HCT116 (cell line): ENCODE measurements around the gene PLEKHM3. TPM values are rescaled to one million over a fixed set of nuclear protein-coding genes. Genes with fewer than 3 reads are reported as not detected.

Experiments
- ATAC-seq: fragments of 200-7000 bp; cut with Tn5 transposase; 2 replicates; pipeline ENCODE4 v1.9.1; 2020; ENCODE audit warnings: mild to moderate bottlenecking, moderate library complexity
- BruUV-seq: library from RNA; stranded (reverse); fragments of 400-500 nt; replicated peaks from 2 replicates; lab custom pipeline; 2021; lab: Mats Ljungman, UMichigan
- CTCF ChIA-PET: fragments of 300-600 bp; sonication (Branson Sonifier 250); formaldehyde crosslinking; loops from one replicate; lab custom pipeline; 2021; ENCODE audit warnings: antibody characterized with exemption; lab: Charles Lee
- POLR2A ChIA-PET: fragments of 300-600, 350-600 bp; sonication (Branson Sonifier 250); formaldehyde crosslinking; loops from one replicate; lab custom pipeline; 2021; ENCODE audit warnings: antibody characterized with exemption; lab: Charles Lee
- RAD21 ChIA-PET, 2 experiments: fragments of 300-600 bp; sonication (Branson Sonifier 250); formaldehyde crosslinking; loops; one replicate each; lab custom pipeline; 2023; ENCODE audit warnings: low total read pairs in 2 of 2; ENCODE audit not compliant: uncharacterized antibody in 2 of 2, unreplicated experiment in 2 of 2, low non-redundant PET in 1 of 2; lab: Charles Lee
- DNase-seq: peaks from one replicate; pipeline ENCODE4 v3.0.0-alpha.2; 2010; ENCODE audit warnings: low read depth, low spot score
- H2AFZ ChIP-seq: fragments of 200-600 bp; shearing (Covaris generic), sonication (generic); 2 replicates; pipeline ENCODE4 v1.6.1; 2017; ENCODE audit warnings: low read depth, mixed run types, mixed read lengths, antibody characterized with exemption, low read length; ENCODE audit not compliant: poor library complexity, severe bottlenecking
- H3K27ac ChIP-seq: 2 replicates; pipeline ENCODE4 v1.5.1; 2012; ENCODE audit warnings: low read depth, low read length
- H3K27me3 ChIP-seq: fragments of 200-600 bp; sonication (generic); 2 replicates; pipeline ENCODE4 v1.6.1; 2016; ENCODE audit warnings: mixed run types, low read length, mixed read lengths; ENCODE audit not compliant: insufficient read depth
- H3K36me3 ChIP-seq, 2 experiments: fragments of 200-500 bp in 1 of 2; fragments of 200-600 bp in 1 of 2; sonication (Bioruptor generic) in 1 of 2; sonication (generic) in 1 of 2; 2 replicates each; pipeline versions ENCODE4 v1.5.1 to v1.6.1; 2014 to 2016; ENCODE audit warnings: low read length in 2 of 2, inconsistent platforms in 1 of 2, mixed read lengths in 1 of 2, mixed run types in 1 of 2; ENCODE audit not compliant: insufficient read depth in 2 of 2, control insufficient read depth in 1 of 2
- H3K4me1 ChIP-seq, 2 experiments: fragments of 200-600 bp in 1 of 2; sonication (generic) in 1 of 2; 2 replicates each; pipeline versions ENCODE4 v1.5.1 to v1.6.1; 2012 to 2017; ENCODE audit warnings: low read length in 2 of 2, inconsistent platforms in 1 of 2, mild to moderate bottlenecking in 1 of 2, mixed read lengths in 1 of 2, mixed run types in 1 of 2, moderate library complexity in 1 of 2; ENCODE audit not compliant: insufficient read depth in 2 of 2, control insufficient read depth in 1 of 2
- H3K4me2 ChIP-seq: fragments of 200-600 bp; sonication (generic); 2 replicates; pipeline ENCODE4 v1.6.1; 2017; ENCODE audit warnings: mixed run types, low read length, mixed read lengths
- H3K4me3 ChIP-seq, 2 experiments: fragments of 200-600 bp in 1 of 2; sonication (generic) in 1 of 2; replicated peaks in 1 of 2; 2 replicates each; pipeline ENCODE4 v1.5.1; 2011 to 2016; ENCODE audit warnings: low read length in 2 of 2, control low read depth in 1 of 2, low read depth in 1 of 2, mild to moderate bottlenecking in 1 of 2, mixed read lengths in 1 of 2, mixed run types in 1 of 2
- H3K79me2 ChIP-seq: fragments of 200-600 bp; sonication (generic); 2 replicates; pipeline ENCODE4 v1.6.1; 2017; ENCODE audit warnings: mild to moderate bottlenecking, mixed run types, low read length, moderate library complexity, mixed read lengths; ENCODE audit not compliant: insufficient read depth
- H3K9ac ChIP-seq: fragments of 200-600 bp; sonication (generic); 2 replicates; pipeline ENCODE4 v1.6.1; 2016; ENCODE audit warnings: low read length, mixed read lengths
- H3K9me2 ChIP-seq: fragments of 200-600 bp; sonication (generic), shearing (Covaris generic); 2 replicates; pipeline ENCODE4 v1.6.1; 2017; ENCODE audit warnings: mixed run types, mild to moderate bottlenecking, moderate library complexity; ENCODE audit not compliant: insufficient read depth
- H3K9me3 ChIP-seq, 2 experiments: fragments of 200-500 bp in 1 of 2; fragments of 200-600 bp in 1 of 2; sonication (Bioruptor generic) in 1 of 2; sonication (generic) in 1 of 2; 2 replicates each; pipeline ENCODE4 v1.6.1; 2014 to 2017; ENCODE audit warnings: low read length in 2 of 2, mixed read lengths in 2 of 2, inconsistent platforms in 1 of 2, low read depth in 1 of 2, mild to moderate bottlenecking in 1 of 2, mixed run types in 1 of 2, moderate library complexity in 1 of 2; ENCODE audit not compliant: control insufficient read depth in 1 of 2, insufficient read depth in 1 of 2
- H4K20me1 ChIP-seq: fragments of 200-600 bp; sonication (generic), shearing (Covaris generic); 2 replicates; pipeline ENCODE4 v1.6.1; 2017; ENCODE audit warnings: mixed run types, mild to moderate bottlenecking, moderate library complexity; ENCODE audit not compliant: insufficient read depth
- CBX3 ChIP-seq: IDR thresholded peaks from 2 replicates; pipeline ENCODE4 v1.6.1; 2012; ENCODE audit warnings: low read depth
- EGR1 ChIP-seq: IDR thresholded peaks from 2 replicates; pipeline ENCODE4 v1.6.1; 2012; ENCODE audit warnings: low read depth
- EZH2 ChIP-seq: fragments of 200-600 bp; sonication (generic); IDR thresholded peaks from 2 replicates; pipeline ENCODE4 v1.6.1; 2017; ENCODE audit warnings: antibody characterized with exemption, mixed run types
- TCF7L2 ChIP-seq: IDR thresholded peaks from 2 replicates; pipeline ENCODE4 v1.7.0; 2011; ENCODE audit warnings: borderline replicate concordance, inconsistent platforms; ENCODE audit not compliant: insufficient read depth, insufficient read length; ENCODE audit errors: extremely low read depth
- intact Hi-C: fragments of 100-400 bp; cut with micrococcal nuclease; formaldehyde crosslinking; loops from 2 replicates; pipeline ENCODE4 v1.10.0; 2022
- total RNA-seq: library from RNA; stranded (reverse); gene quantifications from one replicate; pipeline ENCODE4 v1.2.1, GENCODE V29; 2021; ENCODE audit not compliant: unreplicated experiment
- TF ChIP-seq, protein P1 (sequence below): IDR thresholded peaks from 2 replicates; pipeline ENCODE4 v1.6.1; 2012; ENCODE audit warnings: low read depth
- TF ChIP-seq, protein P2 (sequence below): IDR thresholded peaks from 2 replicates; pipeline ENCODE4 v1.6.1; 2011; ENCODE audit warnings: mild to moderate bottlenecking, low read length, moderate library complexity; ENCODE audit not compliant: insufficient replicate concordance; ENCODE audit errors: extremely low read depth

Gene PLEKHM3
- total RNA-seq, 1 experiment from 2014 or later, result 6.3 TPM

DNA sequence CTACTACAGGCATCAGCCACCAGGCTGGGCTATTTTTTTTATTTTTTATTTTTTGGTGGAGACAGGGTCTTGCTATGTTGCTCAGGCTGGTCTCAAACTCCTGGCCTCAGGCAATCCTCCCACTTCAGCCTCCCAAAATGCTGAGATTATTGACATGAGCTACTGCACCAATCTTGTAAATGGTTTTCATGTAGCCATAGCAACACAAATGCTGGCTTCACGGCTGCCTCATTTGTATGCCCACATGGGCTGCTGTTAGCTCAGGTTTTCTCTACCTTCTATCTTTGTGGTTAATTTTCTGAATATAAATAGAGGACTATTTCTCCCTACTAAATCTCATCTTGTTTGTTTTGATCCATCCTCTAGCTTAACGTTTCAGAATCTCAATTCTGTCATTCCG is 58.2 kb downstream of the PLEKHM3 start:
- Histone ChIP-seq H3K27me3 (no peaks in the 10 kb centered on the region), H3K27ac (no peak overlapping the region), H3K79me2 (no peaks in the 10 kb centered on the region), H3K4me3 (no peak overlapping the region), H2AFZ (no peak overlapping the region), H3K9me3 (no peaks in the 10 kb centered on the region), H3K36me3 (no peaks in the 10 kb centered on the region), H3K4me2 (no peak overlapping the region), H4K20me1 (no peaks in the 10 kb centered on the region), H3K4me1 (no peaks in the 10 kb centered on the region), H3K9ac (no peak overlapping the region), H3K9me2 (no peaks in the 10 kb centered on the region)
- intact Hi-C loops, result no loop called here
- BruUV-seq, result no TSS peak
- no peak for DNase-seq
- ATAC-seq, result no peak
- POLR2A ChIA-PET, result no interaction called here
- no peak for TF ChIP-seq TCF7L2
- TF ChIP-seq CBX3, result no peak
- no peak for TF ChIP-seq EZH2
- TF ChIP-seq, protein P1, sequence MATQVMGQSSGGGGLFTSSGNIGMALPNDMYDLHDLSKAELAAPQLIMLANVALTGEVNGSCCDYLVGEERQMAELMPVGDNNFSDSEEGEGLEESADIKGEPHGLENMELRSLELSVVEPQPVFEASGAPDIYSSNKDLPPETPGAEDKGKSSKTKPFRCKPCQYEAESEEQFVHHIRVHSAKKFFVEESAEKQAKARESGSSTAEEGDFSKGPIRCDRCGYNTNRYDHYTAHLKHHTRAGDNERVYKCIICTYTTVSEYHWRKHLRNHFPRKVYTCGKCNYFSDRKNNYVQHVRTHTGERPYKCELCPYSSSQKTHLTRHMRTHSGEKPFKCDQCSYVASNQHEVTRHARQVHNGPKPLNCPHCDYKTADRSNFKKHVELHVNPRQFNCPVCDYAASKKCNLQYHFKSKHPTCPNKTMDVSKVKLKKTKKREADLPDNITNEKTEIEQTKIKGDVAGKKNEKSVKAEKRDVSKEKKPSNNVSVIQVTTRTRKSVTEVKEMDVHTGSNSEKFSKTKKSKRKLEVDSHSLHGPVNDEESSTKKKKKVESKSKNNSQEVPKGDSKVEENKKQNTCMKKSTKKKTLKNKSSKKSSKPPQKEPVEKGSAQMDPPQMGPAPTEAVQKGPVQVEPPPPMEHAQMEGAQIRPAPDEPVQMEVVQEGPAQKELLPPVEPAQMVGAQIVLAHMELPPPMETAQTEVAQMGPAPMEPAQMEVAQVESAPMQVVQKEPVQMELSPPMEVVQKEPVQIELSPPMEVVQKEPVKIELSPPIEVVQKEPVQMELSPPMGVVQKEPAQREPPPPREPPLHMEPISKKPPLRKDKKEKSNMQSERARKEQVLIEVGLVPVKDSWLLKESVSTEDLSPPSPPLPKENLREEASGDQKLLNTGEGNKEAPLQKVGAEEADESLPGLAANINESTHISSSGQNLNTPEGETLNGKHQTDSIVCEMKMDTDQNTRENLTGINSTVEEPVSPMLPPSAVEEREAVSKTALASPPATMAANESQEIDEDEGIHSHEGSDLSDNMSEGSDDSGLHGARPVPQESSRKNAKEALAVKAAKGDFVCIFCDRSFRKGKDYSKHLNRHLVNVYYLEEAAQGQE, result no peak
- TF ChIP-seq, protein P2, sequence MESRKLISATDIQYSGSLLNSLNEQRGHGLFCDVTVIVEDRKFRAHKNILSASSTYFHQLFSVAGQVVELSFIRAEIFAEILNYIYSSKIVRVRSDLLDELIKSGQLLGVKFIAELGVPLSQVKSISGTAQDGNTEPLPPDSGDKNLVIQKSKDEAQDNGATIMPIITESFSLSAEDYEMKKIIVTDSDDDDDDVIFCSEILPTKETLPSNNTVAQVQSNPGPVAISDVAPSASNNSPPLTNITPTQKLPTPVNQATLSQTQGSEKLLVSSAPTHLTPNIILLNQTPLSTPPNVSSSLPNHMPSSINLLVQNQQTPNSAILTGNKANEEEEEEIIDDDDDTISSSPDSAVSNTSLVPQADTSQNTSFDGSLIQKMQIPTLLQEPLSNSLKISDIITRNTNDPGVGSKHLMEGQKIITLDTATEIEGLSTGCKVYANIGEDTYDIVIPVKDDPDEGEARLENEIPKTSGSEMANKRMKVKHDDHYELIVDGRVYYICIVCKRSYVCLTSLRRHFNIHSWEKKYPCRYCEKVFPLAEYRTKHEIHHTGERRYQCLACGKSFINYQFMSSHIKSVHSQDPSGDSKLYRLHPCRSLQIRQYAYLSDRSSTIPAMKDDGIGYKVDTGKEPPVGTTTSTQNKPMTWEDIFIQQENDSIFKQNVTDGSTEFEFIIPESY, result no peak
- TF ChIP-seq EGR1, result no peak
- RAD21 ChIA-PET, result interaction anchor here in 1 of 2 experiments (0.6 kb wide), 1 partner anchor 30 kb away, joined by 3 read pairs; no protein-coding TSS in a partner anchor
- CTCF ChIA-PET, result no interaction called here
